Limb (tissue), 2 donors: ENCODE measurements around the gene LRRC4.

Source experiments
- DNase-seq, 2 donors: peaks; one replicate each; pipeline ENCODE4 v3.0.0-alpha.2; 2016; ENCODE audit errors: extremely low spot score in 2 of 2

The LRRC4 gene

GRCh38 chr7:127979113-127979727, 52.0 kb downstream of the LRRC4 start:
- no peak for DNase-seq

DNA sequence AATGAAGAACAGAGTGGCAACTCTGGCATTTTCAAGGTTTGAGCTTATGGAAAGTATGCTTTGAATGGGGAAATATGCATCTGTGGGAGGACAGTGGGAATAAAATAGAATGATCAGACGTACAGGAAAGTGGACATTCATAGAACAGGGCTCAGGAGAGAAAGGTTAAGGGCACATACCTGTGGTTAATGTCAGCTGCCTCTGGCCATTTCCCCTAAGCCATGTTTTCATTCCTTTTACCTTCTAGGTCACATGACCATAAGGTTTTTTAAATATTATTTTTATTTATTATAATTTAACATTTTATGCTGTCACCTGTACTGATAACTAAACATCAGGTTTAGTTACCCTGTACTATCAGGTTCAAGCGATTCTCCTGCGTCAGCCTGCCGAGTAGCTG, 52.8 kb downstream of the LRRC4 start:
- DNase-seq, result no peak
